ENCODE measurements around the gene TNNT2. TPM values are rescaled to one million over a fixed set of nuclear protein-coding genes. Genes with fewer than 3 reads are reported as not detected.

The TNNT2 gene
- total RNA-seq, 1 donor from 2014 or later = not detected

GRCh38 chr1:201403359-201403758, 25.9 kb upstream of the TNNT2 start:
- intact Hi-C loops (cut with micrococcal nuclease) = no loop called here

GRCh38 chr1:201401700-201402099, 24.2 kb upstream of the TNNT2 start:
- intact Hi-C loops (cut with micrococcal nuclease) = no loop called here

GRCh38 chr1:201400852-201401230, 23.4 kb upstream of the TNNT2 start:
- intact Hi-C loops (cut with micrococcal nuclease) = no loop called here

DNA sequence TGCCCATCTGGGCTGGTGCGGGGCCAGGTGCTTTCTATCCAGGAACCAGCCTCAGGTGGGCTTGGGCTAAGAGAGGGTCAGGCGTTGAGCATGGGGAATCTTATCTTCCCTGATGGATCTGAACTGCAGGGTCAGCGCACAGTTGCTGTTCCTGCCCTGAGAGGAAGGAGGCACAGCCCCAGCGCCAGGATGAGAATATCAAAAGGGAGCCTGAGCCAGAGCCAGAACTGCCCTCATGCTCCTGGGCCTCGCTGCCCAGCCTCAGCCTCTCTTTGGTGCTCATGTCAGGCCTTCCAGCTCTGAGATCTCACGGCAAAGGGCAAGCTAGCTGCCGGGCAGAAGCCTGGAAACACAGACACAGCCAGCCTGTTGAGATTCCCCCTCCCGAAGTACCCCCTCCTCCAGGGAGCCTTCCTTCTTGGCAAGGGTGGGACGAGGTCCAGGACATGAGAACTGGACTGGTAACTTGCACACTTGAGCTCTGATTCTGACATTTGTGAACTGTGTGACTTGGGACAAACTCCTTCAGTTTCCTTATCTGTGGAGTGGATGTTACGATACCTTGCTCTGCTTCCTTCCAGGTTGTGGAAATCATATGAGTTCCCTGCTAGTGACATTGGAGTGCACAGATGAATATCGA, 22.9 kb upstream of the TNNT2 start:
- intact Hi-C loops (cut with micrococcal nuclease) = no loop called here

DNA sequence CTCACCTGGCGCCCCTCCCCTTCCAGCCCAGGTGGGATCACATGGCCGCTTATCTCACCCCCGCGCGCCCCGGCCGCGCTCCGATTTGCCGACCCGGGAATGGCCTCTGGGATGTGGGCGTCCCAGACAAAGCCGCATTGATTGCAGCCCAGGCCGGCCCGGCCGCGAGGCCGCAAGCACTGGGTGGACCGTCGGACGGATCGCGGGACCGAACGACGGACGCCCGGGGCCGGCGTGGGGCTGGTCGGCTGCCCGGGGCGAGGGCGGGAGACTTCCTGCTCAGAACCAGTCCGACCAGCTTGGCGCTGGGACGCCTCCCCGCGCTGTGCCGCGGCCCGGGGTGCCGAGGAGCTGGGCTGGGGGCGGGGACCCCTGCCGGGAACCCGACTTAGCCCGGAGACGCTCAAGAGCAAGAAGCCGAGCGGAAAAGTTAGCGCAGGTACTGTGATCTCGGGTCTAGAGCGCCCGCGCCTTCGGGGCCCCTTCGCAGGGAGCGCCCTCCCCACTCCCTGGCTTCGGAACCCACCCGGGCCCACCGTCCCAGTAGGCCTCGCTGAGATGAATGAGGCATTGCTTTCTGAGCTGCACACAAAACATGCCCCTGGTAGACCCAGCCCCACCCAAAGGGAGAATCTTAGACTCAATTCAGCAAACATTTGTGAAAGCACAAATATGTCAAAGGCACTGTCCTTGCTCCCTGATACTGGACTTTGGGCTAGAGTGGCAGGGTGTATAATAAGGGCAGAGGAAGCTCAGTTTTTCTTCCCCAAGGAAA, 22.1 kb upstream of the TNNT2 start:
- intact Hi-C loops (cut with micrococcal nuclease) = no loop called here

DNA sequence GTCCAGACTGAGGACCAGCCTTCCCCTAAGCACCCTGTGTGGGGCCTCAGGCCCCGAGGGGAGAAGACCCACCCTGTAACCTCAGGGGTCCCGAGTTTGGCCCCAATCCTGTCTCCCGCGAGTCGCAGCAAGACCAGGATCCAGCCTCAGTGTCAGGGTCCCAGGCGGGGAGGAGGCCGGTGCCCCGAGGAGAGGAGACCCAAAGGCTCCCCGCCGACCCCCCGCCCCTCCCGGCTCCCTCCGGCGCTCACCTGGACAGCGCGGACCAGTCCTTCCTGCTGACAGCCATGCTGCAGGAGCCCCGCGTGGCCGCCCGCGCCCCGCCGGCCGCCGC, 21.5 kb upstream of the TNNT2 start, which contains the start of gene LAD1:
LAD1 (minus strand) TSS at position 307 of the 334 bp plus-strand sequence; CDS start at position 289, 18 bp downstream.
- intact Hi-C loops (cut with micrococcal nuclease) = no loop called here

GRCh38 chr1:201397675-201398074, 20.2 kb upstream of the TNNT2 start:
- intact Hi-C loops (cut with micrococcal nuclease) = no loop called here

- intact Hi-C loops (cut with micrococcal nuclease) = no loop called here
Observed at GRCh38 chr1:201396861-201397464, 19.5 kb upstream of the TNNT2 start.

GRCh38 chr1:201395936-201396335, 18.5 kb upstream of the TNNT2 start:
- intact Hi-C loops (cut with micrococcal nuclease) = no loop called here

GRCh38 chr1:201394591-201394990, 17.1 kb upstream of the TNNT2 start:
- intact Hi-C loops (cut with micrococcal nuclease) = no loop called here

GRCh38 chr1:201393076-201393475, 15.6 kb upstream of the TNNT2 start:
- intact Hi-C loops (cut with micrococcal nuclease) = no loop called here

- intact Hi-C loops (cut with micrococcal nuclease) = no loop called here
Observed at GRCh38 chr1:201391651-201392511, 14.4 kb upstream of the TNNT2 start.

DNA sequence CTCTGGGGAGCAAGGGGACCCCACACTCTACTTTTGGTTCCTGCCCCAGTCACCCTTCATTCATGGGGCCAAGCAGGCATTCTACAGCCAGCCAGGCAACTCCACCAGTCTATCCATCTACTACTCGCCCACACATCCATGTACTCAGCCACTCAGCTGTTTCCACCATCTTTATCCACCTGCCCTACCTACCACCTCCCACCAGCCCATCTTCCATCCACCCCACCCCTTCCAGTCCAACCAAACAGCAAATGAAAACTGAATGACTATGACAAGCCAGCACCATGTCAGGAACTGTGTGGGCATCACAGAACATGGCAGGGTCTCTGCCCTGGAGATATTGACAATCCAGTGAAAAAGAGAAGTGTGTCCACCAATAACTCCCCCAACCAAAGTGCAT, 13.7 kb upstream of the TNNT2 start:
- intact Hi-C loops (cut with micrococcal nuclease) = no loop called here

- intact Hi-C loops (cut with micrococcal nuclease) = no loop called here
Observed at GRCh38 chr1:201389051-201389450, 11.6 kb upstream of the TNNT2 start.

- intact Hi-C loops (cut with micrococcal nuclease) = no loop called here
Observed at GRCh38 chr1:201386208-201386607, 8.7 kb upstream of the TNNT2 start.

DNA sequence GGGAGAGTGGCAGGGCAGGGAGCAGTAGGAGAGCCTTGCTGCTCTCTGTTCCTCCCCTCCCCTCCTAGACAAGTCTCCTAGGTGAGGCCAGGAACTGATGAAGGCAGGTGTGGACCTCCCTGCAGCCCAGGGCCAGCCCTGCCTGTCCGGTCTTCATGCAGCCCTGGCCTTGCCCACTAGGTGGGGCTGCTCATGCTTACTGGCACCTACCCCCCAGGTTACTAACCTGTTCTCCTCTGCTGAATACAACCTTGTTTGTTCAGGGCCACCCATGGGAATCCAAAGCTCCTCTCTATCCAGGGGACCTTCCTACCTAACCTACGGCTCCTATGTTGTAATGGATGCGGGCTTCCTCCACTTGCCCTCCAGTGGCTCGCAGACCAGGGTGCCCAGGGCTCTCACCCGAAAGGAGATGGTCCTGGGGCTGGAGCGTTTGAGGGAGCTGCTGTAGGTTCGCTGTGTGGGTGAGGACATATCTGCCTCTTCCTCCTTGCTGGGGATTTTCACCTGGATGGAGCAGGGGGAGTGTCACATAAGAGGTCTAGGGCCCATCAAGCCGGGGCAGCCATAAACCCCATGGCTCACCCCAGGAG, 7.9 kb upstream of the TNNT2 start:
- intact Hi-C loops (cut with micrococcal nuclease) = no loop called here

- intact Hi-C loops (cut with micrococcal nuclease) = no loop called here
Observed at GRCh38 chr1:201384406-201384782, 6.9 kb upstream of the TNNT2 start.

GRCh38 chr1:201383647-201384405, 6.3 kb upstream of the TNNT2 start:
- intact Hi-C loops (cut with micrococcal nuclease) = no loop called here

- intact Hi-C loops (cut with micrococcal nuclease) = no loop called here
Observed at GRCh38 chr1:201381130-201381529, 3.6 kb upstream of the TNNT2 start.

- intact Hi-C loops (cut with micrococcal nuclease) = no loop called here
Observed at GRCh38 chr1:201379733-201380242, 2.3 kb upstream of the TNNT2 start.
